Peyer's patch (tissue), 4 donors: ENCODE data around the gene PRR3. TPM values are rescaled to one million over a fixed set of nuclear protein-coding genes. Genes with fewer than 3 reads are reported as not detected.

Experiments used
- DNase-seq, 3 donors: peaks; one replicate each; pipeline ENCODE4 v3.0.0-alpha.2; 2017 to 2019
- H3K27ac ChIP-seq, 4 donors: fragments of 200-600 bp; sonication (generic); one replicate each; pipeline ENCODE4 v1.5.1; 2016 to 2019
- H3K27me3 ChIP-seq, 2 donors: fragments of 200-600 bp; sonication (generic); one replicate each; pipeline ENCODE4 v1.5.1; 2019
- H3K36me3 ChIP-seq, 3 donors: fragments of 200-600 bp; sonication (generic); one replicate each; pipeline ENCODE4 v1.5.1; 2016 to 2019
- H3K4me1 ChIP-seq, 4 donors: fragments of 200-600 bp; sonication (generic); one replicate each; pipeline ENCODE4 v1.5.1; 2016 to 2019
- H3K4me3 ChIP-seq, 4 donors: fragments of 200-600 bp; sonication (generic); 1 replicate in 3 of 4; 2 replicates in 1 of 4; pipeline ENCODE4 v1.5.1; 2016 to 2019; ENCODE audit warnings: mild to moderate bottlenecking in 1 of 4
- H3K9me3 ChIP-seq, 4 donors: fragments of 200-600 bp; sonication (generic); one replicate each; pipeline ENCODE4 v1.5.1; 2016 to 2019; ENCODE audit warnings: mild to moderate bottlenecking in 1 of 4
- CTCF ChIP-seq, 6 experiments: fragments of 450-650 bp in 4 of 6; fragments of 200-600 bp in 2 of 6; sonication (generic) in 1 of 6; IDR thresholded peaks; one replicate each; pipeline ENCODE4 v1.5.1; 2017 to 2019; ENCODE audit warnings: antibody characterized with exemption in 6 of 6, mild to moderate bottlenecking in 3 of 6, moderate library complexity in 1 of 6
- POLR2A ChIP-seq, 2 donors: fragments of 450-650 bp; IDR thresholded peaks; one replicate each; pipeline ENCODE4 v1.5.1; 2017; ENCODE audit warnings: antibody characterized with exemption in 2 of 2, mild to moderate bottlenecking in 2 of 2, moderate library complexity in 2 of 2
- total RNA-seq, 4 donors: library from RNA; depleted of rRNA; stranded (reverse); fragments of >200 nt; gene quantifications; one replicate each; pipeline ENCODE4 v1.1.0, GENCODE V29; 2016

PRR3 gene
- total RNA-seq, 4 donors from 2014 or later = 1.7 to 9.0 (median 4.8) TPM

- TF ChIP-seq CTCF (IDR thresholded peaks at IDR 0.05) (no peak), POLR2A (IDR thresholded peaks at IDR 0.05) (no peak)
- H3K4me1 ChIP-seq = no peaks in the 10 kb centered on the region
- H3K9me3 ChIP-seq = no peaks in the 10 kb centered on the region
- no peak for DNase-seq
- H3K4me3 ChIP-seq = no peak overlapping the region
- no peaks in the 10 kb centered on the region for H3K27me3 ChIP-seq
- peaks cover 5 to 85% (median 6%) of the 10 kb centered on the region in 3 donors for H3K36me3 ChIP-seq
- no peak overlapping the region for H3K27ac ChIP-seq
Measured at GRCh38 chr6:30603961-30604360, 46.9 kb downstream of the PRR3 start.

- TF ChIP-seq POLR2A (IDR thresholded peaks at IDR 0.05) (no peak), CTCF (IDR thresholded peaks at IDR 0.05) (no peak)
- no peak overlapping the region for H3K27ac ChIP-seq
- H3K27me3 ChIP-seq = no peaks in the 10 kb centered on the region
- H3K4me1 ChIP-seq = peaks cover 0 to 33% (median 5%) of the 10 kb centered on the region in 4 donors
- no peaks in the 10 kb centered on the region for H3K9me3 ChIP-seq
- DNase-seq = no peak
- H3K36me3 ChIP-seq = peaks cover 2 to 50% (median 2%) of the 10 kb centered on the region in 3 donors
- no peak overlapping the region for H3K4me3 ChIP-seq
Measured at GRCh38 chr6:30610065-30610464, 53.0 kb downstream of the PRR3 start.

DNA sequence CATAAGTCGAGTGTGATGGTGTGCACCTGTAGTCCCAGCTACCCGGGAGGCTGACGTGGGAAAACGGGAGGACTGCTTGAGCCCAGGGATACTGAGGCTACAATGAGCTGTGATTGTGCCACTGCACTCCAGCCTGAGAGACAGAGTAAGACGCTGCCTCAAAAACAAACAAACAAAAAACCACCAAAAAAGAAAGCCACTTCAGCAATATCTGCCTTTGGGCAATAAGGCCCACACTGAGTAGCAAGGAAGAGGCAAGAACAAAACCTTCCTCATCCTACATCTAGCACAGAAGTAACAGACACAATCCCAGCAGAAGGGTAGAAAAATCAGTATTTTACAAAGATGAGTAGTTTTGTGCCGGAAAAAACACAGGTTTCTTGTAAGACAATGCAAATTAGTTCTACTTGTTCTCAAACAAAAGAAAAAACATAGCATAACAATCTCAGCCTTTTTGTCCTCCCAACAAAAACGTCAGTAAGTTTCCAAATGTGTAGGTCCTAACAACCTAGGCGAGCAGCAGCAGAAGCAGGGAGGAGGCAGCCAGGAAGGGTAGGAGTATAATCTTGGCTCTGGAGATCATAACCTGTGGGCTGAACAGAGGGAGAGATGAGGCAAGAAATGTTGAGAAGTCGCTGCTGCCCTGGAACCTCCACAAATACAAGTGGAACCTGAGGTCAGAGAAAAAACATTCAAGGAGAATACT is 54.2 kb downstream of the PRR3 start:
- H3K27me3 ChIP-seq = no peaks in the 10 kb centered on the region
- no peak overlapping the region for H3K27ac ChIP-seq
- no peak for DNase-seq
- no peaks in the 10 kb centered on the region for H3K9me3 ChIP-seq
- peaks cover 0 to 33% (median 5%) of the 10 kb centered on the region in 4 donors for H3K4me1 ChIP-seq
- TF ChIP-seq POLR2A (IDR thresholded peaks at IDR 0.05) (no peak), CTCF (IDR thresholded peaks at IDR 0.05) (no peak)
- no peak overlapping the region for H3K4me3 ChIP-seq
- peaks cover 2 to 43% (median 2%) of the 10 kb centered on the region in 3 donors for H3K36me3 ChIP-seq

GRCh38 chr6:30611856-30612194 is 54.7 kb downstream of the PRR3 start:
- no peak for DNase-seq
- no peak overlapping the region for H3K27ac ChIP-seq
- peaks cover 0 to 33% (median 5%) of the 10 kb centered on the region in 4 donors for H3K4me1 ChIP-seq
- H3K9me3 ChIP-seq = no peaks in the 10 kb centered on the region
- TF ChIP-seq POLR2A (IDR thresholded peaks at IDR 0.05) = no peak
- no peak for TF ChIP-seq CTCF (IDR thresholded peaks at IDR 0.05)
- no peak overlapping the region for H3K4me3 ChIP-seq
- H3K27me3 ChIP-seq = no peaks in the 10 kb centered on the region
- peaks cover 2 to 43% (median 2%) of the 10 kb centered on the region in 3 donors for H3K36me3 ChIP-seq

GRCh38 chr6:30612213-30612612 is 55.1 kb downstream of the PRR3 start:
- Histone ChIP-seq H3K4me1 (peaks cover 0 to 33% (median 5%) of the 10 kb centered on the region in 4 donors), H3K27me3 (no peaks in the 10 kb centered on the region), H3K4me3 (no peak overlapping the region), H3K36me3 (peaks cover under 1 to 40% (median 2%) of the 10 kb centered on the region in 3 donors), H3K9me3 (no peaks in the 10 kb centered on the region), H3K27ac (peak overlapping the region in 1 of 4 donors; percentile 23)
- DNase-seq = no peak
- TF ChIP-seq CTCF (IDR thresholded peaks at IDR 0.05) (peak in 3 of 6 experiments; percentile 8 to 21 (median 20)), POLR2A (IDR thresholded peaks at IDR 0.05) (no peak)
